ENCODE results near the gene KCNQ1.
"Not testable (repeated sequence)": the region's sequence is repeated elsewhere in the genome, so short reads cannot be mapped to it uniquely, and the experiment has no call there.

KCNQ1 gene

DNA sequence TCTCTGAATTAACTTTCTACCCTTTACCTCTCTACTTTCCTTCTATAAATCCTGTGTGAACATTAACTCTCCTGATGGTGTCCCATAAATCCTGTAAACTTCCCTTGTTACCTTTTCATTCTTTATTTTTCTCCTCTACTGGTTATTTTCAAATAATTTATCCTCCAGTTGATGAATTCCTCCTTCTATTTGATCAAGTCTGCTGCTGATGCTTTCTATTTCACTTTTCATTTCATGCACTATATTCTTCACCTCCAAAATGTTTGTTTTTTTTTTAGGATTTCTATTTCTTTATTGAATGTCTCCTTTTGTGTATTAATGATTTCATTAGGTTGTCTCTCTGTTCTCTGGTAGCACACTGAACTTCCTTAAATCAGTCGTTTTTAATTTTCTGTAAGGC, 186.4 kb downstream of the KCNQ1 start:
- DNase-seq, result no peak

DNA sequence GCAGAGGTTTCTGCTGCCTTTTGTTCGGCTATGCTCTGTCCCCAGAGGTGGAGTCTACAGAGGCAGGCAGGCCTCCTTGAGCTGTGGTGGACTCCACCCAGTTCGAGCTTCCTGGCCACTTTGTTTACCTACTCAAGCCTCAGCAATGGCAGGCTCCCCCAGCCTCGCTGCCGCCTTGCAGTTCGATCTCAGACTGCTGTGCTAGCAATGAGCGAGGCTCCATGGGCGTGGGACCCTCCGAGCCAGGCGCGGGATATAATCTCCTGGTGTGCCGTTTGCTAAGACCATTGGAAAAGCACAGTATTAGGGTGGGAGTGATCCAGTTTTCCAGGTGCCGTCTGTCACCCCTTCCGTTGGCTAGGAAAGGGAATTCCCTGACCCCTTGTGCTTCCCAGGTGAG, 195.0 kb downstream of the KCNQ1 start:
- DNase-seq, result not testable (repeated sequence)

DNA sequence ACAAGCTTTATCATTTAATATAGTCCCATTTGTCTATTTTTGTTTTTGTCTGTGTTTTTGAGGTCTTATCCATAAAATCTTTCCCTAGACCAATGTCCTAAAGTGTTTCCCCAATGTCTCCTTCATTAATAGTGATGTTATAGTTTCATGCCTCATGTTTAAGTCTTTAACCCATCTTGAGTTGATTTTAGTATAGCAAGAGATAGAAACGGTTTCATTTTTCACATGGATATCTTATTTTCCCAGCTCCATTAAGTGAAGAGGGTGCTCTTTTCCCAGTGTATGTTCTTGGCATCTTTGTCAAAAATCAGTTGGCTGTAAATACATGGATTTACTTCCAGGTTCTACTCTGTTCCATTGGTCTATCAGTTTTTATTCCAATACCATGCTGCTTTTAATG, 196.8 kb downstream of the KCNQ1 start:
- no peak for DNase-seq

DNA sequence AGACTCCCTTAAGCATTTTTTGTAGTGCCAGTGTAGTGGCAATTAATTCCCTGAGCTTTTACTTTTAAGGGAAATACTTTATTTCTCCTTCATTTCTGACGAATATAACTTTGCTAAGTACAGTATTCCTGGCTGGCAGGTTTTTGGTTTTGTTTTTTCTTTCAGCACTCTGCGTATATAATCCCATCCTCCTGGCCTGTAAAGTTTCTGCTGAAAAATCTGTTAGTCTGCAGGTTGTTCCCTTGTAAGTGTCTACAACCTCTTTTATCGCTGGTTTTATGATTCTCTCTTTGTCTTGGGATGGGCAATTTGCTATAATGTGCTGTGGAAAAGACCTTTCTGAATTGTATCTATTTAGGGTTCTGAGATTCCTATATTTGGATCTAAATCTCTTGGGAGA, 198.9 kb downstream of the KCNQ1 start:
- no peak for DNase-seq

DNA sequence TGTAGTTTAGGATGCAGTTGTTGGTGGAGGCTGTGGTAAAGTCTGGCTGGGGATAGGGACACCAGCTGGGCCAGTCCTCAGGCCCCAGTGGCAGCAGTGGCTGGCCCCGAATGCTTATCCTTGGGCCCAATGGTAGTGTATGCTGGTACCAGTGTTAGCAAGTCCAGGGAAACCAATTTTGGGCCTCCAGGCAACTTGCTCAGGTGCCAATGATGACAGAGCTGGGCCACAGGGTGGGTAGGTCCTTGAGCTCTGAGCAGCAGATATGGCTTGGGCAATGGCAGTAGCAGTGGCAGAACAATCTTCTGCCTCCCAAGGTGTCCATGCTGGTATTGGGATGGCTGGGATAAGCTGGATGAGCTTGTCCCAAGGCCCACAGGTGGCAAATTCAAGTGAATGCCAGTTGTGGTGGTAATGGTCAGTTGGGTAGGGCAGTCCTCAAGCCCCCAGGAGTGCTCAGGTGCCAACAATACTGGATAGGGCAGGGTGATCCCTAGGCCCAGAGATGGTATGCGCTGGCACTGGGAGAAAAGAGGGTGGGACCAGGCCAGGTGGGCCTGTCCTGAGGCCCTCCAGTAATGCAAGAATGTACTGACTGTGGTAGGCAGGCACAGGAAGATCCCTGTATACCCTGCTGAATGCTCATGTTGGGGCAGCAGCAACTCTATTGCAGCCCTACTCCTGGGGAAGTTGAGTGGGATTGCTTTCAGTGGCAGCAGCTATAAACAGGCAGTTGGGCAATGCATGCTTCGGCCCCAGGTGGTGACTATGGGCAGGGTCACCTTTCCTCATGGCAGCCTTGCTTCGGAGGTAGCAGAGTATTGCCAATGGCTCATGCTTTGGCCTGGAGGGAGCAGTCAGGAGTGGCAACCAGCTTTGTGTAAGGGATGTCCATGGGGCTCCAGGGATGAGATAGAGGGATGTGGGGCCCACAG, 200.3 kb downstream of the KCNQ1 start:
- DNase-seq, result no peak

DNA sequence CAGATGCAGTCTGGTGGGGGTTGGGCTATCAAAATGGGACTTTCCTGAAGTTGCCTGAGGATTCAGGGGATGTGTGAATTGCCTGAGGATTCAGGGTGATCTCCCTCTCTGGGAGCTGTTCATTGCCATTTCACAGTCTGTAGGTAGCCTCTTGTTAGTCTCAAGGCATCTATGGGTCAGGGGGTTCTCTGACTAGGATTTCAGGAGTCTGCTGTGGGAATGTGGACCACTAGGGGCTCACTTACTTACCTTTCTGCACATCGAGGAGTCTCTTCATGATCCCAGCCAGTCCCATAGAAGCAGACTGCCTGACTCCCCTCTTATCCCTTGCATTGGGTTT, 200.9 kb downstream of the KCNQ1 start:
- no peak for DNase-seq

DNA sequence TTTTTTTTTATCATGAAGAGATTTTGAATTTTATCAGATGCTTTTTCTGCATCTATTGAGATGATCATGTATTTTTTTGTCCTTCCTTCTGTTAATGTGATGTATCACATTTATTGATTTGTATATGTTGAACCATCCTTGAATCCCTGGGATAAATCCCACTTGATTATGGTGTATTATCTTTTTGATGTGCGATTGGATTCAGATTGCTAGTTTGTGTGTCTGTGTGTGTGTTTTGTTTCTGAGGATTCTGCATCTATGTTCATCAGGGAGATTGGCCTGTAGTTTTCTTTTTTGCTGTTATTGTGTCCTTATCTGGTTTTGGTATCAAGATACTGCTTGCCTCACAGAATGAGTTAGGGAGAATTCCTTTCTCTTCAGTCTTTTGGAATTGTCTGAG, 202.4 kb downstream of the KCNQ1 start:
- no peak for DNase-seq

DNA sequence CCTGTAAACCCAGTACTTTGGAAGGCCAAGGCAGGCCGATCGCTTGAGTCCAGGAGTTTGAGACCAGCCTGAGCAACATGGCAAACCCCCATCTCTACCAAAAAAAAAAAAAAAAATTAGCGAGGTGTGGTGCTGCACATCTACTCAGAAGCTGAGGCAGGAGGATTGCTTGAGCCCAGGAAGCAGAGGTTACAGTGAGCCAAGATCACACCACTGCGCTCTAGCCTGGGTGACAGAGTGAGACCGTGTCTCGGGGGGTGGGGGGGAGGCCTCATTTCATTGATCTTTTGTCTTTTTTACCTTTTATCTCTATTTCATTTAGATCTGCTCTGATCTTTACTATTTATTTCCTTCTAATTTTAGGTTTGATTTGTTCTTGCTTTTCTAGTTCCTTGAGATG, 203.1 kb downstream of the KCNQ1 start:
- DNase-seq, result no peak

DNA sequence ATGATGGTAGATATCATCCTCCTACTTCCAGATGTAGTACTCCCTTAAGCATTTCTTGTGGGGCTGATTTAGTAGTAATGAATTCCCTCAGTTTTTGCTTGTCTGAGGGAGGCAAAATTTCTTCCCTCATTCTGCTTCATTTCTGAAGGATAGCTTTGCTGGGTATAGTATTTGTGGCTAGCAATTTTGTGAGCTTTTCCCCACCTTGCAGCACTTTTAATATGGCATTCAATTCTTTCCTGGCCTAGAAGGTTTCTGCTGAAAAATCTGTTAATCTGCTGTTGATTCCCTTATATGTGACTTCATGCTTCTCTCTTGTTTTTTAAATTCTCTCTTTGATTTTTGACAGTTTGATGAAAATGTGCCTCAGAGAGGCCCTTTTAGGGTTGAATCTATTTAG, 204.6 kb downstream of the KCNQ1 start:
- no peak for DNase-seq

DNA sequence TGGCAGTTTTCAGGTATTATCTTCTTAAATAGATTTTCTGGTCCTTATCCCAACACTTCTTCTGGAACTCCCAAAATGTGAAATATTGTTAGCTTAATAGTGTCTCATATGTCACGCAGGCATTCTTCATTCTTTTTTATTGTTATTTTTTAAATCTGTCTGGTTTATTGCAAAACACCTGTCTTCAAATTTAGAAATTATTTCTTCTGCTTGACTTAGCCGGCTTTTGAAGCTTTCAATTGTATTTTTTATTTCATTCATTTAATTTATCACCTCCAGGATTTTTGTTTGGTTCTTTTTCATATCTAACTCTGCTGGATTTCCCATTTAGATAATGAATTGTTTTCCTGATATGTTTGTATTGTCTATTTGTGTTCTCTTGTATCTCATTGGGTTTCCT, 205.0 kb downstream of the KCNQ1 start:
- no peak for DNase-seq

DNA sequence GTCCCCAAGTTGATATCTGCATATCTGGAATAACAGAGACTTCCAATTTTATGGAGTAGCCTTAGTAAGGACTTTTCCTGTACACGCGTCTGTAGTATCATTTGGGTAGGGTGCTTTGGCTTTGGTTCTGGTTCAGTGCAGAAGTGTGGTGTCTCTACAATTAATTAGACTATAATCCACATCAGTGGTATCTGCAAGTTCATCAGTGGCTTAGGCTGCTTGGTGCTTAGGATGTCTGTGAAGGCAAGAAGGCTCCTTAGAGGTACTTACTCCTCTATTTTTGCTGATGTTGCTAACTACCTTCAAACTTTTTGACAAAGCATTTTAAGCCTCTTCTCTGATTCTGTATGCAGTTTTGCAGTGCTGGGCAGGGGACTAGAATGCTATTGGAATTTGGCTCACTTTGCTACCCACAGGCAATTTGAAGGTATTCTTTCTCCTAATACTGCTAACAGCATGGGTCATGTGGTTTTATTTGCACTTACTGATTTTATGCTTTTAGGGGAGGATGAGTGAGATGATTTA, 205.6 kb downstream of the KCNQ1 start:
- DNase-seq, result no peak

DNA sequence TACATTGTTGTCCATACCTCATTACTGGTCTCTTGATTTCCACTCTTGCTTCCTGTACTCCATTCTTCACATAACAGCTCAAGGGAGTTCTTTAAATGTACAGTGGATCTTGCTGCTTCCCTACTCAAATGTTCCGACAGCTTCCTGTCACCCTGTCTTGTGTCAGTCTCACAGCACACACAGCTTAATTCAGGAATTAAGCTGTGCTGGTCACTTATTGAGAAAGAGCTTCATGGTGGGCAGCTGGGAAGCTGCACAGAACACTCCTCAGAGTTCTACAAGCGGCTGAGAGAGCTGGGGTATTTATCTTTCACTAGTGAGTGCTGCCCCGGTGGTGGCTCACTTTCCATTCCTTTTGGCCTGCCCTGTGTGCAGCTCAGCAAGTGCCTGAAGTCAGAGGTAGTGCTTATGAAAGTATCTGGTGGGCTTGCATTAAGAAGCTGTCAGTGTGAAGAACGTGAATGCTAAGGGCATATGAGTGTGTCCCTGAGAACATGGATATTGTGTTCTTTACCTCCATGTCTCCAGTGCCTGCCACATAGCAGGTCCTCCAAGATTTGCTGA, 206.3 kb downstream of the KCNQ1 start:
- no peak for DNase-seq

DNA sequence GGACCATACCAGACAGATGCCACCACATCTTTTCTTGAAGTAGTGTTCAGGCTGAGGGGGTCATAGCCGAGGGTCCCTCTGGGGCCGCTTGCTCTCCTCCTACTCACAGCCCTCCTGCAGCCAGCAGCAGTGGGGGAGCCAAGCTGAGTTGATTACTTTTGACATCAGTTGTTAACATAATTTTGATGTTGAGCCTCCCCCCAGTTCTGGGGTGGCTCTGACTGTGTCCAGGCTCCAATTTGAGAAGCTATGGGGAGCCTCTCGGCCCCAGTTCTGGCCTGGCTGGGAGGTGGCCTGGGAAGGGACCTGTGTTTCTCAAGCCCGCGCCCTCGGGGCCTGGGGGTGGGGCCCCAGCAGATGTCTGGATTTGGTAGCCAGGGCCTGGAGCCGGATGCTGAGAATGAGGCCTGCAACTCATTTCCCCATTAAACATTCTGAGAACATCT, 207.0 kb downstream of the KCNQ1 start:
- DNase-seq, result no peak

DNA sequence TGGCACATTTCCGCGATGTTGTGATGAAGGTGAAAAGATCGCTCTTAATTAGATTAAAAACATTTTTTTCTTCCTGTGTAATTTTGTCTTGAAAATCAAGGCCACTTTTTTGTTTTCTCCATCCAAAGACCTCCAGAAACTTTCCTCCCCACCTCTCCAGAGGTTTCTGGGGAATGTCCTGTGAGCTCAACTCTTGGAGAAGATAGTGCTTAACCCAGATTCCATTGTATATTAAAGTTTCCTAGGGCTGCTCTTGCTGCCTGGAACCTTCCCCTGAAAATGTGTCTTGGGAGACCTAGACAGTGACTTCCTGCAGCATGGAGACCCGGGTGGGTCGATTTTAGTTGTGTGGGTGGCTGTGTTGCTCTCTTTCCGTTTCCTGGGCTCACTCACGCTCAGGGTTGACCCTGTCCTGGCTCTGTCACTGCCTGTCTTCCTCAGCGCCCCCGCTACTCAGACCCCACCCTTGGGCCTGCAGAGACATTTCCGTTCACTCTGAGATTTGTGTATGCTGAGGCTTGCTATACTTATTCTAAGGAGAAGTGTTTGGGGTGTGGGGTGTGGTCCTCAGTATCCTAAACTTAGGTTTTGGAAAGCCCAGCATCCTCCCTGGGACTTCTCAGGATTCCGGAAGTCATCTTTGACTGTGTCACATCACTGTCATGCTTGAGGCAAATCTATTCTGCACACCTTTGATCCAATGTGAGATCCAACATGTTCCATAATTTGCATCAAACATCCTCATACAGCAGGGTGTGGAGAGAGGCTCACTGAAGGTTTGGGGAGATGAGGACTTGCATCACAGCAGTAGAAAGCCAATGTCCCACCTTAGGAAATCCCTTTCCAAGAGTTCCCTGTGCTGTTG, 207.8 kb downstream of the KCNQ1 start:
- DNase-seq, result no peak

DNA sequence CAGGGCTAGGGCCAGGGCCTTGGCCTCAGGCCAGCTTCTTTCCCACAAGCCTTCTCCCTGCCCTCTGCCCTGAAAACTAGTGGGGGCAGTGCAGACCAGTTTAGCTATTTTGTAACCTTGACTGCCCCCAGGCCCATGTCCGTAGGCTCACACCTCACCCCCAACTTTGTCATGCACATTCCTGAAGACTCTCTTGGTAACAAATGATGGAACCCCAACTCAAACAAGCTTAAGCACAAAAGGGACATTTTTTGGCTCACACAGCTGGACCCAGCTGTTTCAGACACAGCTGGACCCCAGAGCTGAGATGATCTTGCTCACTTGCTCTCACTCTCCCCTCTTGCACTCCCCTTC, 208.4 kb downstream of the KCNQ1 start:
- DNase-seq, result no peak

DNA sequence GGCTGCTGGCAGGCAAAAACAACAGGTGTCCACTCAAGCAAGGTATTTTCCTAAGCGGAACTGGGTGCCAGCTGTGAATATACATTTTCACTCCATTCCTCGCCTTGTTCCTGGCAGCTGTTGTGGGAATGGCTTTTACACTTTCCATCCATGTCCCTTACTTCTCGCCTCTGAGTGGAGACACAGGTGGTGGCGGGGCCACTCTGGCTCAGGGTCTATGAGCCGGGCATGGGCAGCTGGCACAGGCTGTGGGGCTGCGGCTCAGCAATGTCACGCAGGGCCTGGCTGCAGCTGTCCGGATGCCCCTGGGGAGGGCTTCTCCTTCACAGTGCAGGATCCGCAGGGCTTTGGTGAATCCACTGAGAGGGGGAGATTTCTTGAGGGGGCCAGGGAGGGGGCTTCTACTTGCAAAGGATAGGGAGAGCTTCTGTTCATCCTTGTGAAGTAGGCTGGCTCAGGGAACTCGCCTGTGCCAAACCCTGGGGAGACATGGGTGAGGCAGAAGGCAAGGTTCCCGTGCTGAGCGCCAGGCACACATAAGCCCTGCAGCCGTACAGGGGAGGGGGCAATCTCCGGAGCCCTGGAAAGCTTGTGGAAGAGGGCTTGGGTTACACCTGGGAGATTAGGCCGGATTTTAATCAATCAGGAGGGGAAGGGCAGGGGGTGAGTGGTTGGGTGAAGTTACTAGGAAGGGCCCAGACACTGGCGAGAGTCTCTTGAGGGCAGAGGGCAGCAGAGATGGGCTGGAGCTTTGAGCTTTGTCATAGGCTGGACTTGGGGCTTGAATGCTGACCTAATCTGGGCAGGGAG, 209.3 kb downstream of the KCNQ1 start:
- no peak for DNase-seq

DNA sequence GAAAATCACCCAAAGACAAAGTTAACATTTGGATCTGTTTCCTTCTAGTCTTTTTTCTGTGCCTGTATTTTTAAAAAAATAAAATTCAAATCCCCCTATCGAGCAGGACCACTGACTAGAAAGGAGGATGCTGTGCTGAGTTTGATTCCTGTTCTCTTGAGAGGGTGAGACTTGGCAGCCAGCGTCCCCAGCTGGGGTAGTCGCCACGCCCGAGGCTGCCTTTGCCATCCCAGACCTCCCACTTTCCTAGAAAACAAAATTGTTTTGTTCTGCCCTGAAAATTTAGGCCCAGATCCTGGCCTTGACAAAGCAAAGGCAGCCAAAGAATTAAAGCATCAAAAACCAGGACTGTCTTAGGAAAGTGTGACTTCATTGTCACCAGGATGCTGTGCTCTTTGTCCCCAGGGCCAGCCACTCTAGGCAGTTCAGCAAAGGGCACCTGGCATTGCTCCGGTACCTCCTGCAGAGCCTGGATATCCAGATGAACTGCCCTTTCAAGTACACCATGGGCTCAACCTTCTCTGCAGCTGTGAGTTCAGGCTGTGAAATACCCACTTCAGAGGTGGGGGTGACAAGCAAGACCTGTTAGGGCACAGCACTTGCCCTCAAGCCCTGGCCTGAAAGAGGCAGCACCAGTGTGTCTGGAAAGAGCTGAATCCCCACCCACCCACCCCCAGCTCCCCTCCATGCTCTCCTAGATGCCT, 210.4 kb downstream of the KCNQ1 start:
- DNase-seq, result no peak

DNA sequence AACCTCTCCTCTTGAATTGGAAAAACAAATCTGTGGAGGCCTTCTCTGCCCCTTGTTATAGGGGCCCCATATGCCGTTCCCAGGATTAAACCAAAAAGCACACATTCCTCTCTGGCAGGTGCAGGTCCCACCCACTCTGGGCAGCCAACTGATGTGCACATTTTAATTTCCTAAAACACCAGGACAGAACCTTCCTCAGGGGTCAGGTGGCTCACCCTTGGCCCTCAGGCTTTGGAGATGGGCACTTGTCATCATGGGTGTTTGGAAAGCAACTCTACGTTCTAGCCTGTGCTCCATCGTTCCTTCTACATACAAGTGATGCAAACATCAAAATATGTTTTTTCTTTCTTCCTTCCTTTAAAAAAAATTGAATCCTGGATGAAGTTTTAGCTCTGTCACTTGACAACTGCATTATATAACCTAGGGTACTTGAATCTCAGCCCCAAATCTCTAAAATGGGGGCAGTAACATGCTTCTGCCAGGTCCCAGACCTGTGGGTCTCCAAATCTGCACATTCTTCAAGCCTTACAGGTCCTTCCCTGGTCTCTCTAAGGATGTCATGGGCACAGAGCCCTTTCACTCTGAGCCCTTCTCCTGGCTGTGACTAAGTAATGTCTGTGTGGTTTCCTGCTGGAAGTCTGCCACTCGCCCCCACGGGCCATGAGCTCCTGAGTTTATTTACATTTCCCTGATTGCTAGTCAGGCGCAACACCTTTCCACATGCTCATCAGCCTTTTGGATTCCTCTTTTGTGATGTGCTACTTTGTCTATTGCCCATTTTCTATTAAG, 211.2 kb downstream of the KCNQ1 start:
- no peak for DNase-seq

DNA sequence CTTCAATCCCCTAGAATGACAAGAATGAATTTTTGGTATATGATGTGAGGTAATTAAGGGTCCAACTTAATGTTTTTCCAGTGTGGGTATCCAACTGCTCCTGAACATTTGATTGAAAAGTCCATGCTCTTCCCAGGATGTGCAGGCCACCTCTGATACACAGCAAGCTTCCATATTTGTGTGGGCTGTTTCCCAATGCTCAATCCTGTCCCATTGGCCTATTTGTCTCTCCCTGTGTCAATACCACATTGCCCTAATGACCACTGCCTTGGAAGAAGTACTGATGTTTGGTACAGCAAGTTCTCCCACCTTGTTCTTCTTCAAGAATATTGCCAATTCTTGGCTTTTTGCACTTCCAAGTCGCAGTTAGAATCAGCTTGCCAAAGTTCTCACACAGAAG, 212.1 kb downstream of the KCNQ1 start:
- DNase-seq, result no peak

DNA sequence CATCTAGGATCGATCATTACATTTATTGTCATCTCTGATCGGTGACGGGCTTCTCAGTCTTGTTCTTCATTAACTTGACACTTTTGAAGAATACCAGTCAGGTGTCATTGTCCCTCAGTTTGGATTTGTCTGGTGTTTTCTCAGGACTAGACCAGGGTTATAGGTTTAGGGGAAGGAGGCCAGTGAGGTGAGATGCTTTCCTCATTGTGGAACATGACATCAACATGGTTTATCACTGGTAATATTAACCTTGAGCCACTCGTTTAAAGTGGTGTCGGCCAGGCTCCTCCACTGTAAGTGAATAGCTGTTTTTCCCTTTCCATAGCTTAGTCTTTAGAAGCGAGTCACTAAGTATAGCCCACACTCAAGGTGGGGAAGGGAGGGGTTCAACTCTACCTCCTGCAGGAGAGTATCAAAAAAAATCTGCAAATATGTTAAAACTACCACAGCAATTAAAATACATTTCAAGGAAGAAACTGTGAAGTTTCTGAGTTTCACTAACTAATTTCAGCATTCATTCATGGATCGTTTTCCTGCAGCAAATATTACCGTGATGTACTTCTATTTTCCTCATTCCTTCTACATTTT, 213.0 kb downstream of the KCNQ1 start:
- no peak for DNase-seq
